GM20431 (cell line): ENCODE data around the gene C16orf86.

Source experiments
- in situ Hi-C: fragments of 300-500 bp; cut with MseI, MboI; formaldehyde crosslinking; loops from one replicate; pipeline ENCODE4 v1.15.0; 2020; ENCODE audit warnings: low sequenced_read_pairs; ENCODE audit not compliant: unreplicated experiment

C16orf86 gene

GRCh38 chr16:67666559-67667452 is at the start of gene C16orf86, which contains the start of gene ENKD1:
Gene C16orf86 (plus strand): TSS chr16:67666814. CDS start chr16:67666971, 157 bp downstream.
Gene ENKD1 (minus strand): TSS chr16:67666750. CDS start chr16:67666442, 308 bp downstream.
- in situ Hi-C loops, result no loop called here

GRCh38 chr16:67628216-67628615 is 38.4 kb upstream of the C16orf86 start:
- in situ Hi-C loops, result no loop called here

- in situ Hi-C loops, result no loop called here
Observed at GRCh38 chr16:67632415-67633172, 34.0 kb upstream of the C16orf86 start.

- in situ Hi-C loops, result no loop called here
Observed at GRCh38 chr16:67636713-67637112, 29.9 kb upstream of the C16orf86 start.

- in situ Hi-C loops, result no loop called here
Observed at GRCh38 chr16:67637625-67638024, 29.0 kb upstream of the C16orf86 start.

- in situ Hi-C loops, result no loop called here
Observed at GRCh38 chr16:67641779-67642708, 24.6 kb upstream of the C16orf86 start.

- in situ Hi-C loops, result no loop called here
Observed at GRCh38 chr16:67644038-67644437, 22.6 kb upstream of the C16orf86 start.

- in situ Hi-C loops, result no loop called here
Observed at GRCh38 chr16:67645397-67646121, 21.1 kb upstream of the C16orf86 start.

- in situ Hi-C loops, result no loop called here
Observed at GRCh38 chr16:67647111-67647651, 19.4 kb upstream of the C16orf86 start.

- in situ Hi-C loops, result no loop called here
Observed at GRCh38 chr16:67647681-67648080, 18.9 kb upstream of the C16orf86 start.

GRCh38 chr16:67648088-67648763 is 18.4 kb upstream of the C16orf86 start:
- in situ Hi-C loops, result no loop called here

- in situ Hi-C loops, result no loop called here
Observed at GRCh38 chr16:67648764-67649407, 17.7 kb upstream of the C16orf86 start.

- in situ Hi-C loops, result no loop called here
Observed at GRCh38 chr16:67649494-67649931, 17.1 kb upstream of the C16orf86 start.

GRCh38 chr16:67650023-67650422 is 16.6 kb upstream of the C16orf86 start:
- in situ Hi-C loops, result loop anchor here (10.0 kb wide), 1 partner anchor 105 kb away; no protein-coding TSS in a partner anchor

GRCh38 chr16:67651039-67651438 is 15.6 kb upstream of the C16orf86 start:
- in situ Hi-C loops, result loop anchor here (10.0 kb wide), 1 partner anchor 106 kb away; no protein-coding TSS in a partner anchor

- in situ Hi-C loops, result loop anchor here (10.0 kb wide), 1 partner anchor 107 kb away; no protein-coding TSS in a partner anchor
Observed at GRCh38 chr16:67651847-67652246, 14.8 kb upstream of the C16orf86 start.

GRCh38 chr16:67652578-67653127 is 14.0 kb upstream of the C16orf86 start:
- in situ Hi-C loops, result loop anchor here (10.0 kb wide), 1 partner anchor 108 kb away; no protein-coding TSS in a partner anchor
